ENCODE results near the gene KCNK15.
"Not testable (repeated sequence)": the region's sequence is repeated elsewhere in the genome, so short reads cannot be mapped to it uniquely, and the experiment has no call there.

KCNK15 gene

DNA sequence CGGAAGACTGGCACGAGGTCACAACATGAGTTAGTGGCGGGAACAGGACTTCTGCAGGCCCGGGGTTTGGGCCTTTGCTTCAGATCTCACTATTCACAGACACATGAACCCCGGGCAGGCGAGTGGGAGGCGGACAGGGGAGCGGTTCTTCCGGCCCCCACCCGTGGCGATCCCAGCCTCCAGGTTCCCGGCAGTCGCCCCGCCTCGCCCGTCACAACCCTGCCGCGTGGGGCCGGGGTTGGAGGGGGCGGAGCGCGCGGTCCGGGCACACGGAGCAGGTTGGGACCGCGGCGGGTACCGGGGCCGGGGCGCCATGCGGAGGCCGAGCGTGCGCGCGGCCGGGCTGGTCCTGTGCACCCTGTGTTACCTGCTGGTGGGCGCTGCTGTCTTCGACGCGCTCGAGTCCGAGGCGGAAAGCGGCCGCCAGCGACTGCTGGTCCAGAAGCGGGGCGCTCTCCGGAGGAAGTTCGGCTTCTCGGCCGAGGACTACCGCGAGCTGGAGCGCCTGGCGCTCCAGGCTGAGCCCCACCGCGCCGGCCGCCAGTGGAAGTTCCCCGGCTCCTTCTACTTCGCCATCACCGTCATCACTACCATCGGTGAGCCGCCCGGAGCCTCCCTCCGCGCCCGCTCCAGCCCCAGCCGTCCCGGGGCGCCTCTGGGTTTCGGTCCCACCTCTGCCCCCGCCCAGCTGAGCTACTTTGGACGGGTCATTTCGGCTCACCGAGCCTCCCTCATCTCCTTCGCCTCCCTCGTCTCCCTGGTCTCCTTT is at the start of gene KCNK15:
KCNK15 (plus strand) TSS at position 268 of the 769 bp plus-strand sequence; CDS start at position 314, 46 bp downstream.
- TF ChIP-seq, protein P1, sequence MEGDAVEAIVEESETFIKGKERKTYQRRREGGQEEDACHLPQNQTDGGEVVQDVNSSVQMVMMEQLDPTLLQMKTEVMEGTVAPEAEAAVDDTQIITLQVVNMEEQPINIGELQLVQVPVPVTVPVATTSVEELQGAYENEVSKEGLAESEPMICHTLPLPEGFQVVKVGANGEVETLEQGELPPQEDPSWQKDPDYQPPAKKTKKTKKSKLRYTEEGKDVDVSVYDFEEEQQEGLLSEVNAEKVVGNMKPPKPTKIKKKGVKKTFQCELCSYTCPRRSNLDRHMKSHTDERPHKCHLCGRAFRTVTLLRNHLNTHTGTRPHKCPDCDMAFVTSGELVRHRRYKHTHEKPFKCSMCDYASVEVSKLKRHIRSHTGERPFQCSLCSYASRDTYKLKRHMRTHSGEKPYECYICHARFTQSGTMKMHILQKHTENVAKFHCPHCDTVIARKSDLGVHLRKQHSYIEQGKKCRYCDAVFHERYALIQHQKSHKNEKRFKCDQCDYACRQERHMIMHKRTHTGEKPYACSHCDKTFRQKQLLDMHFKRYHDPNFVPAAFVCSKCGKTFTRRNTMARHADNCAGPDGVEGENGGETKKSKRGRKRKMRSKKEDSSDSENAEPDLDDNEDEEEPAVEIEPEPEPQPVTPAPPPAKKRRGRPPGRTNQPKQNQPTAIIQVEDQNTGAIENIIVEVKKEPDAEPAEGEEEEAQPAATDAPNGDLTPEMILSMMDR (IDR thresholded peaks at IDR 0.05; ENCODE audit: borderline replicate concordance, control extremely low read depth, extremely low read depth, insufficient read depth, missing control alignments) = no peak
- in situ Hi-C loops (cut with MboI; ENCODE audit: low sequenced_read_pairs, unreplicated experiment) = loop anchor here (10.0 kb wide), 1 partner anchor 119 kb away; no protein-coding TSS in a partner anchor
- peak; percentile 64 for DNase-seq (ENCODE audit: low spot score)

DNA sequence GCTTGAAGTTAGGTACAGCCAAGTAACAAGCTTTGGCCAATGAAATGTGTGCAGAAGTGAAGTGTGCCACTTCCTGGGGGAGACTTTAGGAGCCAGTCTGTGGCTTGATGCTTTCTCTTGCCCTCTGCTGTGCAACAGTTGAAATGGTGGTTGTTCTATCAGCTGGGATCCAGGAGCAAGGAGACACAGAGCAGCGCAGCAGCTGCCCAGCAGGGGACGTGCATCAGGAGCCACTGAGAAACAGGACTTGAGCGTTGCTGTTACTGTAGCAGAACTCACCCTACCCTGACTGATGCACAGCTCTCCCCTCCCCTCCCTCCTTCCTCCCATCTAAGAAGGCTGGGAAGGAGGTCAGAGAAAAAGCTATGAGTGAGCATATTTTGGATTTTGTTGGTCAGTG is 49.4 kb upstream of the KCNK15 start:
- in situ Hi-C loops (cut with MboI; ENCODE audit: low sequenced_read_pairs, unreplicated experiment) = no loop called here
- TF ChIP-seq, protein P1 (IDR thresholded peaks at IDR 0.05; ENCODE audit: borderline replicate concordance, control extremely low read depth, extremely low read depth, insufficient read depth, missing control alignments) = no peak
- no peak for DNase-seq (ENCODE audit: low spot score)

DNA sequence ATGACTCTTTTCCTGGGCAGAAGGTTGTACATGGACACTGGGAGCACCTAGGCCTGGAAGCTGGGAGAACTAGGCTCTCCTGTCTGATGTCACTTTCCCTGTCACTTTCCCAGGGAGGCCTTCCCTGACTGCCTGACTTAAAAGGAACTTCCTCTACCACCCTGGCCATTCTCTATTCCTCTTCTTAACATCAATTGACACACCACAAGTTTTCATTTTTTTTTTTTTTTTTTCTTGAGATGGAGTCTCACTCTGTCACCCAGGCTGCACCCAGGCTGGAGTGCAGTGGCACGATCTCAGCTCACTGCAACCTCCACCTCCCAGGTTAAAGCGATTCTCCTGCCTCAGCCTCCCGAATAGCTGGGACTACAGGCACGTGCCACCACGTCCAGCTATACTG is 48.6 kb upstream of the KCNK15 start:
- in situ Hi-C loops (cut with MboI; ENCODE audit: low sequenced_read_pairs, unreplicated experiment); DNase-seq (ENCODE audit: low spot score): not testable (repeated sequence)

GRCh38 chr20:44698351-44698750 is 47.3 kb upstream of the KCNK15 start:
- no peak for DNase-seq (ENCODE audit: low spot score)
- in situ Hi-C loops (cut with MboI; ENCODE audit: low sequenced_read_pairs, unreplicated experiment) = no loop called here
- TF ChIP-seq, protein P1 (IDR thresholded peaks at IDR 0.05; ENCODE audit: borderline replicate concordance, control extremely low read depth, extremely low read depth, insufficient read depth, missing control alignments) = no peak

GRCh38 chr20:44700306-44700705 is 45.4 kb upstream of the KCNK15 start:
- DNase-seq (ENCODE audit: low spot score) = no peak
- in situ Hi-C loops (cut with MboI; ENCODE audit: low sequenced_read_pairs, unreplicated experiment) = no loop called here

GRCh38 chr20:44701118-44701857 is 44.4 kb upstream of the KCNK15 start:
- TF ChIP-seq, protein P1 (IDR thresholded peaks at IDR 0.05; ENCODE audit: borderline replicate concordance, control extremely low read depth, extremely low read depth, insufficient read depth, missing control alignments) = no peak
- DNase-seq (ENCODE audit: low spot score) = no peak
- in situ Hi-C loops (cut with MboI; ENCODE audit: low sequenced_read_pairs, unreplicated experiment) = no loop called here

More at GRCh38 chr20:44700306-44700705, 45.4 kb upstream of the KCNK15 start:
- TF ChIP-seq, protein P1 (IDR thresholded peaks at IDR 0.05; ENCODE audit: borderline replicate concordance, control extremely low read depth, extremely low read depth, insufficient read depth, missing control alignments) = no peak

DNA sequence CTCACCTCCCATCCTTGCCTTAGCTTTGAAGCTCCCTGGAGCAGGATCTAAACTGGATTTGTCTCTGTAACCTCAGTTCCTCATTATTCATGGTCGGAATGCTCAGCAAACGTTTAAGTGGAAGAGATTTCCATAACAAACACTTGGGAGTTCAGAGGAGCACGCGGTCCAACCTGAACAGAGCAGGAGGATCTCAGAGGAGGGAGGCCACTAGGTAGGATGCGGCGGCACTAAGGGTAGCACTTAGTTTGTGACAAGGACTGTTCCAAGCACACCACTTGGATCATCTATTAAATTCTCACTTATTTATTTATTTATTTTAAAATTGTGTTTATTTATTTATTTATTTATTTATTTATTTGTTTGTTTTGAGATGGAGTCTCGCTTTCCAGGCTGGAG is 43.8 kb upstream of the KCNK15 start:
- in situ Hi-C loops (cut with MboI; ENCODE audit: low sequenced_read_pairs, unreplicated experiment) = no loop called here
- DNase-seq (ENCODE audit: low spot score) = no peak

More for the DNA sequence above, 43.8 kb upstream of the KCNK15 start:
- TF ChIP-seq, protein P1 (IDR thresholded peaks at IDR 0.05; ENCODE audit: borderline replicate concordance, control extremely low read depth, extremely low read depth, insufficient read depth, missing control alignments) = no peak

All from GM13976 (cell line).